ENCODE measurements around the gene WDR90.

WDR90 gene

GRCh38 chr16:648781-649589 is at the start of gene WDR90:
WDR90 (plus strand) TSS chr16:649365; CDS start chr16:649417, 52 bp downstream.
- peak; percentile 66 for FAIRE-seq

GRCh38 chr16:600781-601180 is 48.4 kb upstream of the WDR90 start:
- no peak for FAIRE-seq

- no peak for FAIRE-seq
Measured at GRCh38 chr16:603933-604332, 45.2 kb upstream of the WDR90 start.

GRCh38 chr16:606656-607307 is 42.4 kb upstream of the WDR90 start:
- FAIRE-seq, result no peak

GRCh38 chr16:608019-608418 is 41.1 kb upstream of the WDR90 start:
- no peak for FAIRE-seq

- FAIRE-seq, result no peak
Measured at GRCh38 chr16:609316-609715, 39.8 kb upstream of the WDR90 start.

GRCh38 chr16:609984-610383 is 39.2 kb upstream of the WDR90 start:
- no peak for FAIRE-seq

- no peak for FAIRE-seq
Measured at GRCh38 chr16:610513-611381, 38.4 kb upstream of the WDR90 start.

GRCh38 chr16:615122-615521 is 34.0 kb upstream of the WDR90 start:
- no peak for FAIRE-seq

- FAIRE-seq, result no peak
Measured at GRCh38 chr16:616733-617586, 32.2 kb upstream of the WDR90 start.

- no peak for FAIRE-seq
Measured at GRCh38 chr16:617855-618254, 31.3 kb upstream of the WDR90 start.

GRCh38 chr16:619476-620100 is 29.6 kb upstream of the WDR90 start:
- FAIRE-seq, result no peak

- no peak for FAIRE-seq
Measured at GRCh38 chr16:620700-621525, 28.3 kb upstream of the WDR90 start.

- FAIRE-seq, result no peak
Measured at GRCh38 chr16:621526-622105, 27.5 kb upstream of the WDR90 start.

- no peak for FAIRE-seq
Measured at GRCh38 chr16:622920-623280, 26.3 kb upstream of the WDR90 start.

- FAIRE-seq, result no peak
Measured at GRCh38 chr16:624526-625070, 24.6 kb upstream of the WDR90 start.

- FAIRE-seq, result no peak
Measured at GRCh38 chr16:625117-625976, 23.8 kb upstream of the WDR90 start.

- FAIRE-seq, result no peak
Measured at GRCh38 chr16:625977-626765, 23.0 kb upstream of the WDR90 start.

Measured in islet of Langerhans (tissue), 1 donor.